Activated T-helper 1 cell treated with Interleukin-2 at 50 U/mL for 16 hours (primary cell): Measurements from ENCODE around the gene UPK2.

Experiments used
- DNase-seq: peaks from one replicate; pipeline ENCODE4 v3.0.0-alpha.2; 2020; ENCODE audit warnings: low read depth

Gene UPK2

DNA sequence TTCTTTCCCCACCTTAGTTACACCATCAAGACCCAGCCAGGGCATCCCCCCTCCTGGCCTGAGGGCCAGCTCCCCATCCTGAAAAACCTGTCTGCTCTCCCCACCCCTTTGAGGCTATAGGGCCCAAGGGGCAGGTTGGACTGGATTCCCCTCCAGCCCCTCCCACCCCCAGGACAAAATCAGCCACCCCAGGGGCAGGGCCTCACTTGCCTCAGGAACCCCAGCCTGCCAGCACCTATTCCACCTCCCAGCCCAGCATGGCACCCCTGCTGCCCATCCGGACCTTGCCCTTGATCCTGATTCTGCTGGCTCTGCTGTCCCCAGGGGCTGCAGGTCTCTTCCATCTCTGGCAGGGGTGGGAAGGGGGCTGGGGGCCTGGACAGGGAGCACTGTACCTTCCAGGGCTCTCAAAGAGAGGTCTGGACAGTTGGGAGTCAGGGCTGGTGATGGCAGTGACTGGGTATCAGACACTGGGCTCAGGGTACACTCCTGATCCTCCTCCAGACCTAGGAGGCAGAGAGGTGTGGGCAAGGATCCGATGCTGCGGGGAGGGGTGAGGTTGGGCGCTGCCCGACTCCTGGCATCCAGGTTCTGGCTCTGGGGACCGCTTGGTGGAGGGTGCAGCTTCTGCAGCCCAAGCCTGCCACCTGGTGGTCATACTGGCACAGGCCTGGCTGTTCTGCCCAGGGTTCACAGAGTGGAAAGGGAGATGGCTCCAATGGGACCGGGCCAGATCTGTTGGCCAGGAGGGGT, at the start of gene UPK2:
TSS of gene UPK2 (plus strand) at position 205 of the 753 bp plus-strand sequence. CDS start at position 258, 53 bp downstream.
- DNase-seq: peak; percentile 77

DNA sequence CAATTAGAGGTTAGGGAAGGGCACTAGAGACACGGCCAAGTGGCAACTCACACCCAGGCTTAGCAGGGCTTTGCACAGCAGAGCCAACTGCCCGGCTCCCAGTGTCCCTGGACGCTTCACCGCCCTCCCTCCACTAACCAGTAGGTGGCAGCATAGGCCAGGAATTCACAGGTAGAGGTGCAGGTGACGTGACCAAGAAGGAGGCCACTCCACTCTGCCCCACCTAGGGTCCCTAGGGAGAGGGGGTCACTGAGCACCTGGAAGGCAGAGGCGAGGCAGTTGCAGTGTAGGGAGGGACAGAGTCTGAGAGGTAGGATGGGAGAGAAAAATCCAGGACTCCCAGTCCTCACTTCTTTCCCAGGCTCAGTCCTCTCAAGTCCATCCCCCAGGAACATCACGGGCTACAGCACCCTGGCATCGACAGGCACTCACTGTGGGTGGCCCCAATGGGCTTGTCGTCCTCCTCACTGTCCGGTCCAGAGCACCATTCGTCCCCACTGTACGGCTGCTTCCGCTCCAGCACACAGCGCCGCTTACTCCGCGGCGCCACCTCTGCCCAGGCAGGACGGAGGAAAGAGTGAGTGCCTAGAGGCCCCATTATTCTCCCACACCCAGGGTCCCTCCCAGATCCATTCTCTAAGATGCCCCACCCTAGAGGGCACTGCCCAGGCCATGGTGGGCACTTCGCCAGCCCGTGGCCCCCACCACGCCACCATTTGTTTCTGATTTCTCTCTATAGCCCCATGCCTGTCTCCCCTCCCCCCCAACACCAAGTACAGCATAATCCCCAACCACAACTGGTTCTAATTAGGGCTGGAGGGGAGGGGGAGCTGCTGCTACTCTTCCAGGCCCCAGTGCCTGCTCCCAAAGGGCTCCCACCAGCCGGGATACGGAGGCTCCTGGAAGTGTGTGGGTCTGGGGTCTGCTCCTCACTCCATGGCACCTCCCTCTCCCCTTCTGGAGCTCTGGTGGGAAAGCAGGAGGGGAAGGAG, 48.8 kb upstream of the UPK2 start:
- peak; percentile 72 for DNase-seq

- no peak for DNase-seq
Measured at GRCh38 chr11:118908264-118908663, 47.8 kb upstream of the UPK2 start.

DNA sequence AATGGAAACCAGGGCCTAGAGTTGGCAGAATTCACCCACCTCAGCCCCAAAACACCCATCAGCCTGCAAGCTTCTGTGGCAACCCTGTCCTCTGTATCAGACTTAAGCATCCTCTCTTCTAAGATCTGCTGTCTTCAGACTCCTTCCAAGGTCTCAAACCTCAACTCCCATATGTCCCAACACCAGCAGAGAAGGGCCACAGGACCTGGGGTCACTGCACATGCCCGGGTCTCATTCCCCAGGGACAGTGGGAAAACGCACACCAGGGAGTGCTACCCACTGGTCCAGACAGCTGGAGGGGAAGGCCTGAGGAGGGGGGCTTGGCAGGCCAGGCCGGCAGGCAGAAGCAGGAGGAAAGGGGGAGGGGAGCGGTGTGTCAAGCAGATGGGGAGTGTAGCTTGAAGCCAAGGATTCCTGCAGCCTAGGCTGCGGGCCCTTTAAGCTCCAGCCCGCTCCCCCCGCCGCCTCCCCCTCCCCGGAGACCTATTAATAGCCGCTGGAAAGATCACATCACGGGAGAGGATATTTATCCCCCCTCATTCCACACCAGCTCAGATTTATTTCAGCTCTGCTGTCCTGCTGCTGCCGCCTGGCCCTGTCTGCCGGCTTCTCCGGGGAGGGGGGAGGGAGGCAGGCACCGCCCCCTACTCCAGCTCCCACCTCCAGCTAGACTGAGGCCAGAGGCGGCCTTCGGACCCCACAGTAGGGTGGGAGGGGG, 47.0 kb upstream of the UPK2 start:
- no peak for DNase-seq

DNA sequence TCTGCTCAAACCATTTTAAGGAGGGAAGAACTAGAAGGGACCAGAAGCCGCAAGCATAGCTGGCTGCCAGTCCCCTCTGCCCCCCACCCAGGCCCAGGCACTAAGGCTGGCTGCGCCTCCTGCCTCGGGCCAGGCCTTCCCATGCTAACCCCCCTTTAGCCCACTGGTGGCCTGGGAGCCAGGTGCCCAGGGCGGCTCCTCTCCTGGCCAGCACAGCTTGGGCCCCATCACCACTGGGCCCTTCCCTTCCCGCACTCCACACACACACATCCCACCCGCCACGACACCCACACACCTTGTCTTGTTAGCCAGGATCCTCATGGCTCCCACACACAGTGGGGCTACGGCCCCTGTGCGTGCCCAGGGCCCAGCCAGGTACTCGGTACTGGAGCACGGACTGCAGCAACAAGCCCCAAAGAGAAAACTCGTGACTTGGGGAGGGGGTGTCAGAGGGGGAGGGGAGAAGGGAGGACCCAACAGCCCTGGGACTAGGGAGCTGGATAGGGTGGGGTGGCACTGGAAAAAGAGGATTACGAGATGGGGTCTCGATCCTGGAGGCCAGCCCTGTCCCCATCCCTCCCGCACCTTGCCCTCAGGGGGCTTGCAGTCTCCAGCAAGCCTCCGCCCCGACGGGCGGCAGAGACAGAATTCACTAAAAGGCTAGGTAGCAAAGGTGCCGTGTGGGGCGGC, 46.3 kb upstream of the UPK2 start:
- no peak for DNase-seq

GRCh38 chr11:118910309-118911112, 45.6 kb upstream of the UPK2 start:
- peak; percentile 49 for DNase-seq

DNA sequence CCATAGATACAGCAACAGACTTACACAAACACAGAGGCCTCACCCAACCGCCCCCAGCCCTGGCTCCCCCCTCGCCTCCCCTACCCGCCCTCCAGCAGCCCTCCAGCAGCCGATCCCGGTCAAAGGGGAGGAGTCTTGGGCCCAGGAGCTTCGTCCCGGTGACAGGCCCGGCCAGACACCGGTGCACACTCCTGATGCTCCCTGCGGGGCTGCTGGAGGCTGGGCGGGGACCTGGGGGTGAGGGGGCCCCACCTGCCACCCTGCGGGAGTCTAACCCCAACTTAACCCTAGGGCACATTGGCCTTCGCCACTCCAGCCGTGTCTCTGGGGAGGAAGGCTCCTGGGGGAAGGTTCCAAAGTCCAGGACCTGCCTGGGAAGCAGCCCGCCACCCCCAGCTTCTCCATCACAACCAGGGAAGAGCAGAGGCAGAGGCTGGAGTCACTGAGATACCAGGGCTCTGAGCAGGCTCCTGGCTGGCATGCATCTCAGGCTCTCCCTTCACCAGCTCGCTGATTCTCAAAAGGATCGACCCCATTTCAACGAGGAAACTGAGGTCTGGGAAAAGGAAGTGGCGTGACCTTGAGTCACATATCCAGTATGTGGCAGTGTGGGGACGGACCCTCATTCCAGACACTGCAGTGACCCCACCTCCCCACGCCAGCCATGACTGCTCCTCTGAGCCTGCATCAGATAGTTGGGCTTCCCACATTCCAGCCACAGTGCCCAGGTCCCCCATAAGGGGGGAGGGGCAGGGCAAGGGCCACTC, 44.8 kb upstream of the UPK2 start:
- no peak for DNase-seq

DNA sequence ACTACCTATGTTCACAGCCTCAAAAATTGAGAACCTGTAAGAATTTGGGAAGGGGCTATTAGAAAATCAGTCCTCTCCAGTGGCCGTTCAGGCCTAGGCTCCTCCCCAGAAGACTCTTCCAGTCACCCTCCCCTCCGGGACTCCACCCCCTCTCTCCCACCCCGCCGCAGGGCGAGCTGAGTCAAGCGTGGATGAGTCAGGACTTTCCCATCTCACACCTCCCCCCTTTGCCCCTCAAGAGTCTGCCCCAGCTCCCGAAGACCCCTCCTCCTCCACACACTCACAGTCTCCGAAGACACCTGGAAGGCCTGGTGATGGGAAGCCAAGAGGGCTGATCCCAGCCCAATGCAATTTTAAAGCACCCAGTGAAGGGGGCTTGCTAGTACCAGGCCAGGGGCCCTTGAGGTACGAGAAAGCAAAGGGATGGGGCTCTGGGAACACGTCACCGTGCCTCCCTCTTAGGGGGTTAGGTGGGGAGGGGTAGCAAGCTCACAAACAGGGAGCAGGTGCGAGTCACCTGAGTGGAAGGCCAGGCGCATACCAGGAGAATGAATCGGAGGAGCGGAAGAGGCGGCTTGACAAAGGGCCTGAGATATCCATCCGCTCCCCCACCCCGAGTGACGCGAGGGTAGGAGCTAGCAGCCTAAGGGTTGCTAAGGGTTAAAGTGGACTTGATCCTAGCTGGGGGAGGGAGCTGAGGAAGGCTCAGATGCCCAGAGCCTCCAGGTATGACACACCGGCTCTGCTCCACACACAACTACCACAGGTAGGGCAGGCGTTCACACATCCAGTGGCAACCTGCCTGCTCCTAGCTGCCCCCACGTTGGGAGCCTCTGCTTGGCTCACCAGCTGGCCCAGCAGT, 44.0 kb upstream of the UPK2 start:
- peak; percentile 55 for DNase-seq

GRCh38 chr11:118912742-118913410, 43.2 kb upstream of the UPK2 start:
- DNase-seq: no peak

GRCh38 chr11:118913411-118914125, 42.5 kb upstream of the UPK2 start:
- peak; percentile 51 for DNase-seq

DNA sequence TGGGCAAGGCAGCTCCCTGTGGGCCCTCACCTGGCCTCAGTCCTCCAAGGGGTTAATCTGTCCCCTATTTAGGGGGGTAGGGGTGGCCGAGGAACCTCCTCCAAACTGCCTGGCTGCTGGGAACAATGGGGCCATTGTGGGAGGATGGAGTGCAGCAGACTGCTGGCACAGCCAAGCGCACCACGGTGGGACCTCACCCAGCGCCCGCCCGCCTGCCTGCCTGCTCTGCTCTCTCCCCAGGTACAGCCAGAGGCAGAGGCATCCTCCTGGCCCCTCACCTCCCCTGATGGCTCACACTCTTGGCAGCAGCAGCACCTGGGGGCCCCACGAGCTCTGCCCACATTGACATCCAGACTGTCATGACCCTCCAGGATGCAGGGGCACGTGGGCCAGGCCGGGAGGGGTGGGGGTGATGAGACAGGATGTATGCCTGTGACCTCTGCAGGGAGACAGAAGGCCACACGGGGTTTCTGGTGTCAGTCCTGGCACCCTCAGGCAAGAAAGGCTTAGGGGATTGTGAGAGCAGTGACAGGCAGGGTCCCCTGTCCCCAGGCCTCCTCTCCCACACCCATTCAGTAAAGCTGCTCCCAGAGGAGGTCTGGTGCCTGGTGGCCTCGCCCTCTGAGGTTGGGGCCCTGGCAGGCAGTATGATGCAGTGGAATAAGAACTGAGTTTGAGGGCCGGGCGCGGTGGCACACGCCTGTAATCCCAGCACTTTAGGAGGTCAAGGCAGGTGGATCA, 41.8 kb upstream of the UPK2 start:
- DNase-seq: peak; percentile 75

GRCh38 chr11:118914987-118915386, 41.1 kb upstream of the UPK2 start:
- DNase-seq: no peak

- no peak for DNase-seq
Measured at GRCh38 chr11:118915396-118915795, 40.7 kb upstream of the UPK2 start.

GRCh38 chr11:118915941-118916841, 39.9 kb upstream of the UPK2 start:
- DNase-seq: no peak

DNA sequence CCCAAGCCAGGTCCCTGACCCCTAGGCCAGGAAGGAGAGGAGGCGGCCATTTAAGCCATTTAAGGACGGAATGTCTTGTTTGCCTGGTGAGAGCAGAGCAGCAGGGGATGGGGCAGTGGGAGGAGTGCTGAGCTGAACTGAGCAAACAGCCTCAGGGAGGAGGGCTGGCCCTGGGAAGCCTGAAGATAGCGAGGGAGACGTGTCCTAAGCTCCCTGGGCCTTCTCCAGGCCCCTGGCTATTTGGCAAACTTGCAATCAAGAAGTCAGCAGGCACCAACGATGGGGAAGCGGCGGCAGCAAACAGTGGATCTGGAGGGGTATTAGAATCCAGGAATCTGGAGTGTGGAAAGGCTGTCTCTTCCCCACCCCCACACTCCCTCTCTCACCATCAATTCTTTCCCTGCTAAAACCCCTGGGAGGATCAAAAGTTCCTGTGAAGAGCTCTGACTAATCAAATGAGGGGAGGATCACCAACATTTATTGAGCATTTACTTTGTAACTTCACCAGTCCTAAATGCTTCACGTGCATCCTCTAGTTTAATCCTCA, 39.2 kb upstream of the UPK2 start:
- no peak for DNase-seq
